Measurements from ENCODE around the gene LZIC.

DNA sequence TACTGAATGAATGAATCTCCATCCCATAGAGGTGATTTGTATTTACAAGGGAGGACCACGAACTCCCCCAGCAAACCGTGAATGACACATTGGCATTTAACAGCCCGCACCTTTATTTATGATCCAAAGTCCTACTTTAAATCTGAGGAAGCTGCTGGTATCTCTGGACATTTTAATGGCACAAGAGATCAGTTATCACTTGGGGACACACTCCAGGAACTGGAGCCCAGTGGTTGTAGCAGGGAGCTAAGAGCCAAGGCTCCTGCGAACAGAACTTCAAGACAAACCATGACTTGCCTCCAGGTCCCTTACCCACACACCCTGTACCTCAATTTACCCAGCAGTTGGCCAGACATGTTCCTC is 34.3 kb downstream of the LZIC start:
- TF ChIP-seq POLR2AphosphoS5 (IDR thresholded peaks at IDR 0.05; ENCODE audit: borderline replicate concordance, low read depth, low read length) (no peak), EZH2 (IDR thresholded peaks at IDR 0.05) (no peak)

Measured in SK-N-MC (cell line).